Heart left ventricle (tissue), 16 donors: ENCODE measurements around the gene UBL3. TPM values are rescaled to one million over a fixed set of nuclear protein-coding genes. Genes with fewer than 3 reads are reported as not detected.

Source experiments
- ATAC-seq, 4 donors: fragments of 200-7000 bp; cut with Tn5 transposase; one replicate each; pipeline ENCODE4 v1.9.1; 2020 to 2022; ENCODE audit warnings: moderate library complexity in 4 of 4, mild to moderate bottlenecking in 3 of 4, moderate number of reproducible peaks in 1 of 4
- DNase-seq, 5 donors: peaks; one replicate each; pipeline ENCODE4 v3.0.0-alpha.2; 2020
- H3K27ac ChIP-seq, 12 donors: fragments of 200-600 bp; sonication (generic) in 4 of 12; one replicate each; pipeline versions ENCODE4 v1.5.0 to v1.8.0; 2016 to 2022; ENCODE audit warnings: mild to moderate bottlenecking in 2 of 12
- H3K27me3 ChIP-seq, 9 donors: fragments of 200-600 bp; sonication (generic) in 2 of 9; one replicate each; pipeline versions ENCODE4 v1.5.1 to v1.8.0; 2016 to 2022; ENCODE audit warnings: mild to moderate bottlenecking in 3 of 9
- H3K36me3 ChIP-seq, 9 donors: fragments of 200-600 bp; sonication (generic) in 2 of 9; one replicate each; pipeline versions ENCODE4 v1.5.0 to v1.8.0; 2018 to 2022; ENCODE audit warnings: mild to moderate bottlenecking in 2 of 9
- H3K4me1 ChIP-seq, 12 donors: fragments of 200-600 bp; sonication (generic) in 4 of 12; one replicate each; pipeline versions ENCODE4 v1.5.0 to v1.8.0; 2016 to 2022; ENCODE audit warnings: mild to moderate bottlenecking in 3 of 12
- H3K4me3 ChIP-seq, 12 donors: fragments of 200-600 bp; sonication (generic) in 4 of 12; one replicate each; pipeline versions ENCODE4 v1.5.0 to v1.8.0; 2017 to 2022; ENCODE audit warnings: mild to moderate bottlenecking in 9 of 12, moderate library complexity in 4 of 12
- H3K9me3 ChIP-seq, 12 donors: fragments of 200-600 bp; sonication (generic) in 4 of 12; one replicate each; pipeline versions ENCODE4 v1.5.0 to v1.8.0; 2016 to 2022; ENCODE audit warnings: mild to moderate bottlenecking in 1 of 12
- POLR2A ChIP-seq, 2 donors: fragments of 450-650 bp; IDR thresholded peaks; one replicate each; pipeline ENCODE4 v1.6.1; 2017; ENCODE audit warnings: antibody characterized with exemption in 2 of 2, mild to moderate bottlenecking in 2 of 2, moderate library complexity in 2 of 2
- WGBS, 4 donors: extraction: QIAGEN DNeasy Blood & Tissue Kit in 2 of 4; methylation state at CpG; one replicate each; pipeline versions ENCODE4 v1.1.5 to v1.1.7; 2013 to 2018; 5-methylcytosine and 5-hydroxymethylcytosine counted together
- intact Hi-C, 10 donors: fragments of 100-400 bp; cut with DNase I; formaldehyde crosslinking; loops; one replicate each; pipeline versions ENCODE4 v1.11.1 to v1.14.2; 2022
- polyA plus RNA-seq, 2 donors: library from polyadenylated mRNA; stranded (reverse); fragments of 200-250 nt; gene quantifications; one replicate each; pipeline ENCODE4 v1.2.3, GENCODE V29; 2013
- total RNA-seq, 9 donors: library from RNA; depleted of rRNA in 2 of 9; stranded (reverse); fragments of >200 nt in 2 of 9; fragmentation: NEBNext Ultra II Directional in 3 of 9; extraction: Animal tissue kit (Norgen Biotek cat#: 25700) in 3 of 9; gene quantifications; one replicate each; pipeline versions ENCODE4 v1.1.0 to v1.2.4, GENCODE V29; 2016 to 2023
- TF ChIP-seq, protein P1 (sequence below), 12 donors: fragments of 200-600 bp; sonication (generic) in 4 of 12; IDR thresholded peaks; one replicate each; pipeline versions ENCODE4 v1.5.0 to v1.8.0; 2018 to 2022; ENCODE audit warnings: antibody characterized with exemption in 12 of 12, mild to moderate bottlenecking in 5 of 12
- donor health status: ischemic (EF 13 %, LVEDD 7.1; RV severe dilation, severe dysfunction).
- donor health status: healthy with polysubstance abuse.
- donor health status: DM: no; HTN: yes; CAD: no.
- donor health status: DM: no; HTN: no; CAD: no.
- donor health status: ischemic (EF 25% LVEDD 6.9; RV normal size, moderate dysfunction).
- donor health status: ischemic (EF 25% LVEDD 5.7; RV mildly dilated, moderate dysfunction).
- donor health status: healthy.
- donor health status: DM: yes; HTN: yes; CAD: no.
- donor health status: ischemic (EF 35%, LVEDD 5.7; RV mildly dilated, moderate dysfunction).
- donor health status: nonischemic (EF 11% LVEDD 7.7; RV severe dilation, severe dysfunction).
- donor health status: DM: yes; HTN: yes; CAD: no.
- donor health status: PGD.
- donor health status: ischemic (EF 29% LVEDD 5.4; RV normal size, mild dysfunction).
- donor health status: nonischemic (EF 23%, LVEDD 6.1; RV moderate dilation, normal function).

Gene UBL3
- total and polyA plus RNA-seq, 11 donors, result 9.1 to 27.7 (median 20.6) TPM

DNA sequence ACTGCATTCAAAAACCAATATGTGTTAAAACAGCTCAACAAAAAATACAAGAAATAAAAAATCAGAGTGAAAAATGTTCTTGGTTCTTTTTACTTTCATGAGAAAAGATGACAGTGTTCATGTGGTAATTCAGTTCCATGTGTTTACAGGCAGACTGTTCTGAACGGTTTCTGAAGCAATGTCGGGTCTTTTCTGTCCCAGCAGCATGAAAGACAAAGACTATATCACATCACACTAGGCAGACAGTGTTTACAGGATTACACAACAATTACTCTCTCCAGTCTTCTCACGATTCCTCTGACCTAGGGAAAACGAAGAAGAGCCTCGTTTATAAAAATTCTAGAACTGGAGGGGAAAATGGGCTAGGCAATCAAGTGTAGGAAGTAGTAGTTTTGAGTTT is 83.4 kb downstream of the UBL3 start:
- WGBS, 4 donors, result 78 to 89% (median 85%) methylated on average over 5 of the region's 5 CpGs
- no peak for ATAC-seq
- intact Hi-C loops, result loop anchor here in 1 of 10 donors (5.0 kb wide), 1 partner anchor 80 kb away; no protein-coding TSS in a partner anchor

DNA sequence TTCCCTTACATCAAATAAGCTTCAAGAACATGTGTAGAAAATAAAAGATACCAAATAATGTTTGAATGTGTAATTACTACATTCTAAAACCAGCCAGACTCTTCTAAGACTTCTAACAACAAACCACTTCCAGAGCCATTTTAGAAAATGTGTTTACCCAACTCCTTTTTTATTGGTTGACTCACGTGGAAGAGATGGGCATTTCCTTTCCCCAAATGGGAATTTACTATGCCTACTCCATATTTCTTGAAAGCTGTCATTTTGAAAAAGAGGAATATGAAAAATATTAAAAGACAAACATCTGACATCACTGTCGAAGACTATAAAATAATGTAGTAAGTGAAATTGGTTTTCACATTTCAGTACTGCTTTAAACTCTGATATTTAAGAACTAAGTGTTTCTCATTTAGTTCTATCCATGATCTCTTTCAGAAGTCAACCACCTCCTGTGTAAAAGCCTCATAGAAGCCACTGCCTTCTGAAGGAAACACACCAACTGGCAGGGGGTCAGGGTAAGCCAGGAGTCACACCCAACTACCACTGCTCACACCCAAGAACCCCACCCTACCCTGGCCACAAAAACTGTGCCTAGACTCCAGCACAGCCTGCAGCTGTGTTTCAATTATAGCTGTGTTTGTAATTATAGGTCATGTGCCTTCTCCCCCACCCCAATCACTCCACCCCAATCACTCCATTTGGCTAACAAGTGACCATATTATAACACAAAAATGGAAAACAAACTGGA is 86.8 kb downstream of the UBL3 start:
- Histone ChIP-seq H3K4me3 (no peak overlapping the region), H3K9me3 (peaks cover 0 to 14% (median 0%) of the 10 kb centered on the region in 12 donors), H3K4me1 (no peaks in the 10 kb centered on the region), H3K27ac (no peak overlapping the region), H3K27me3 (no peaks in the 10 kb centered on the region), H3K36me3 (peaks cover 0 to 33% (median 18%) of the 10 kb centered on the region in 9 donors)
- 88 to 91% (median 90%) methylated on average over 2 of the region's 2 CpGs for WGBS, 4 donors
- ATAC-seq (no peak), DNase-seq (no peak)
- intact Hi-C loops, result no loop called here
- no peak for TF ChIP-seq POLR2A (IDR thresholded peaks at IDR 0.05)
- TF ChIP-seq, protein P1, sequence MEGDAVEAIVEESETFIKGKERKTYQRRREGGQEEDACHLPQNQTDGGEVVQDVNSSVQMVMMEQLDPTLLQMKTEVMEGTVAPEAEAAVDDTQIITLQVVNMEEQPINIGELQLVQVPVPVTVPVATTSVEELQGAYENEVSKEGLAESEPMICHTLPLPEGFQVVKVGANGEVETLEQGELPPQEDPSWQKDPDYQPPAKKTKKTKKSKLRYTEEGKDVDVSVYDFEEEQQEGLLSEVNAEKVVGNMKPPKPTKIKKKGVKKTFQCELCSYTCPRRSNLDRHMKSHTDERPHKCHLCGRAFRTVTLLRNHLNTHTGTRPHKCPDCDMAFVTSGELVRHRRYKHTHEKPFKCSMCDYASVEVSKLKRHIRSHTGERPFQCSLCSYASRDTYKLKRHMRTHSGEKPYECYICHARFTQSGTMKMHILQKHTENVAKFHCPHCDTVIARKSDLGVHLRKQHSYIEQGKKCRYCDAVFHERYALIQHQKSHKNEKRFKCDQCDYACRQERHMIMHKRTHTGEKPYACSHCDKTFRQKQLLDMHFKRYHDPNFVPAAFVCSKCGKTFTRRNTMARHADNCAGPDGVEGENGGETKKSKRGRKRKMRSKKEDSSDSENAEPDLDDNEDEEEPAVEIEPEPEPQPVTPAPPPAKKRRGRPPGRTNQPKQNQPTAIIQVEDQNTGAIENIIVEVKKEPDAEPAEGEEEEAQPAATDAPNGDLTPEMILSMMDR (IDR thresholded peaks at IDR 0.05), result no peak

More for the DNA sequence above, 83.4 kb downstream of the UBL3 start:
- no peak overlapping the region for H3K27ac ChIP-seq
- peaks cover 0 to 50% (median 18%) of the 10 kb centered on the region in 9 donors for H3K36me3 ChIP-seq
- no peaks in the 10 kb centered on the region for H3K27me3 ChIP-seq
- DNase-seq, result no peak
- no peak overlapping the region for H3K4me3 ChIP-seq
- H3K9me3 ChIP-seq, result no peaks in the 10 kb centered on the region
- TF ChIP-seq, protein P1 (IDR thresholded peaks at IDR 0.05), result no peak
- TF ChIP-seq POLR2A (IDR thresholded peaks at IDR 0.05), result no peak
- H3K4me1 ChIP-seq, result no peaks in the 10 kb centered on the region

DNA sequence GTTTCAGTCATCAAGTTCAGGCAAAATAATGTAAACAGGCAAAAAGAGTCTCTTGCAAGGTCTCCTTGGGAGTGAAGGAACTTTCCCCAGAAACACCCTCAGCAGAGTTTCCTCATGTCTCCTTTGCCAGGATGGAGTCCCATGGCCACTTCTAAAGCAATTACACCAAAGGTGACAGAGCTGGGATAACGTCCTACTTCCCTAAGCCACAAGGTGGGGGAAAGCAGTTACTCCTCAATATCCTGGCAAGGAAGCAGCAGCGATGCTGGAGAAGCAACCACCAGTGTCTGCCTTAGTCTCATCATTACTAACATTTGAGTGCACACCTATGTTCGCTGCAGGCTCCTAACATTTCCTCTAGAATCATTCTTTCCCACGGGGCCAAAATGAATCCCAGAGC is 88.6 kb downstream of the UBL3 start:
- Histone ChIP-seq H3K36me3 (peaks cover 0 to 26% (median 8%) of the 10 kb centered on the region in 9 donors), H3K4me1 (no peaks in the 10 kb centered on the region), H3K27me3 (no peaks in the 10 kb centered on the region), H3K27ac (no peak overlapping the region), H3K4me3 (no peak overlapping the region), H3K9me3 (peaks cover 0 to 14% (median 0%) of the 10 kb centered on the region in 12 donors)
- TF ChIP-seq, protein P1 (IDR thresholded peaks at IDR 0.05), result no peak
- no peak for TF ChIP-seq POLR2A (IDR thresholded peaks at IDR 0.05)
- DNase-seq, result no peak
- 63 to 73% (median 71%) methylated on average over 4 of the region's 4 CpGs for WGBS, 4 donors
- ATAC-seq, result no peak
- intact Hi-C loops, result no loop called here

DNA sequence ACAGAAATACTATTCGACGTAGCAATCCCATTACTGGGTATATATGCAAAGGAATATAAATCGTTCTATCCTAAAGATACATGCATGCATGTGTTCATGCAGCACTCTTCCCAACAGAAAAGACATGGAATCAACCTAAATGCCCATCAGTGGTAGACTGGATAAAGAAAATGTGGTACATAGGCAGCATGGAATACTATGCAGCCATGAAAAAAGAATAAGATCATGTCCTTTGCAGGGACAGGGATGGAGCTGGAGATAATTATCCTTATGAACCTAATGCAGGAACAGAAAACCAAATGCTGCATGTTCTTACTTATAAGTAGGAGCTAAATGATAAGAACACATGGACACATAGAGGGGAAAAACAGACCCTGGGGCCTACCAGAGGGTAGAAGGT is 89.3 kb downstream of the UBL3 start:
- intact Hi-C loops, result no loop called here
- Histone ChIP-seq H3K9me3 (peaks cover 0 to 14% (median 0%) of the 10 kb centered on the region in 12 donors), H3K4me1 (no peaks in the 10 kb centered on the region), H3K27me3 (no peaks in the 10 kb centered on the region), H3K4me3 (no peak overlapping the region), H3K27ac (no peak overlapping the region), H3K36me3 (peaks cover 0 to 19% (median 1%) of the 10 kb centered on the region in 9 donors)
- DNase-seq, result no peak
- TF ChIP-seq, protein P1 (IDR thresholded peaks at IDR 0.05), result no peak
- no peak for TF ChIP-seq POLR2A (IDR thresholded peaks at IDR 0.05)
- 63 to 66% (median 65%) methylated on average over 3 of the region's 3 CpGs for WGBS, 4 donors
- ATAC-seq, result no peak
